ENCODE results near the gene ZNF845.
"Not testable (repeated sequence)": the region's sequence is repeated elsewhere in the genome, so short reads cannot be mapped to it uniquely, and the experiment has no call there.

The ZNF845 gene

DNA sequence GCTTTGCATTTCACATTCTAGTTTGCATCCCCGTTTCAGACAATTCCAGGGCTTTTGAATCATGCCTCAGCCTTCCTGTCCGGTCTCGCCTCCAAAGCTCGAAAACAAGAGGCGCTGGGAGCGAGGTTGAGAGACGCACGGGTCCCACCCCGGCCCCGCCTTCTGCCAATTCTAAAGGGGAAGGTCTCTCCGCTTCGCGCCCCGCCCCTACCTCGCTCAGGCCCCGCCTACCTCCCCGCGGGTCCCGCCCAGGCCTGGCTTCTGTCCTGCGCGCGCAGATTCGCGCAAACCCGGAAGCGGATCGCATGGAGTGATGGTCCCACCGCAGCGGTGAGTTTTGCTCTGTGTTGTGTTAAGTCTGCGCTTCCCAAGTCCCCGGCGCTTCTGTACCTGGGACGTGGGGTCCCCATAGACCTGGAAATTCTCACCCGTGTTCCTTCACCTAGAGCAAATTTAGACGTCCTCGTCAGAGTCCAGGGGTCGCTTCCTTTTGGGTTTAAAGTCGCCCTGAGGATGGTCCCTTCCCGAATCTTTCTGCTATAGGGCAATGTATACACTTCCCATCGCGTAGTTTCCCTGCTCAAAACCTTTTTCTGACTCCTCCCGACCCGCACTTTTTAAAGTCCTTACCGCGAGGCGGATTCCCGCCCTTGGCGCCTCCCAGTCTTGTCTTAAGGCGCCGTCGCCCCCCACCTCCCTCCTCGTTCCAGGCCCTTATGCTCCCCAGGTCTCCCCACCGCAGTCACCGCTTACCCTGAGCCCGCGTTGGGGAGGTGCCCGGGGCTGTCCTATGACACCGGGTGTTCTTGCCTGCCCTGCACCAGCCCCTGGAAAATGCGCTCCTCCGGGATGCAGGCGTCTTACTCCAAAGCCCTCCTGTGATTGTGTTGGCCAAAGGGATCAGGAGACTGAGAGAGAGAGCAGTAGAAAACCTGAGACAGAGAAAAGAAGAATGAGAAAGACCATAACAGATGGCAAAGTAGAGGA is at the start of gene ZNF845:
Gene ZNF845, plus strand, starts transcription at position 287 of the 987 bp plus-strand sequence. CDS start 7,559 bp downstream, outside the sequence.
- peak; percentile 81 for DNase-seq

DNA sequence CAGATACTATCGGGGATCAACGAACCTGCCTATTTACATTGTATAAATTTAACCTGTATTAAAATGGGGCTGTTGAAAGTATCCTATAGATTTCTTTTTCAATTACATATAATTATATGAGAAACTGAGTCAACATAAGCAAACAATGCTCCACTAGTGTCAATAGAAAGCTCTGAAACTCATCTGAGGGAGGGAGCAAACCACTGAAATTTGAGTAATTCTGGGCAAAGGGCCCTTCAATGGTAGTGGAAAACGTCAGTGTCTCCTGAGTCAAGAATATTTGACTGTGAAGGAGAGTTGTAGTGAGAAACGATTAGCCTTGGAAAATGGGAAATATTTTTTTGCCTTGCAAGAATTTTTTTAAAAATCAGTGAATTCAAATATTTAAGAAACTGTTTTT is 48.5 kb upstream of the ZNF845 start:
- no peak for DNase-seq

DNA sequence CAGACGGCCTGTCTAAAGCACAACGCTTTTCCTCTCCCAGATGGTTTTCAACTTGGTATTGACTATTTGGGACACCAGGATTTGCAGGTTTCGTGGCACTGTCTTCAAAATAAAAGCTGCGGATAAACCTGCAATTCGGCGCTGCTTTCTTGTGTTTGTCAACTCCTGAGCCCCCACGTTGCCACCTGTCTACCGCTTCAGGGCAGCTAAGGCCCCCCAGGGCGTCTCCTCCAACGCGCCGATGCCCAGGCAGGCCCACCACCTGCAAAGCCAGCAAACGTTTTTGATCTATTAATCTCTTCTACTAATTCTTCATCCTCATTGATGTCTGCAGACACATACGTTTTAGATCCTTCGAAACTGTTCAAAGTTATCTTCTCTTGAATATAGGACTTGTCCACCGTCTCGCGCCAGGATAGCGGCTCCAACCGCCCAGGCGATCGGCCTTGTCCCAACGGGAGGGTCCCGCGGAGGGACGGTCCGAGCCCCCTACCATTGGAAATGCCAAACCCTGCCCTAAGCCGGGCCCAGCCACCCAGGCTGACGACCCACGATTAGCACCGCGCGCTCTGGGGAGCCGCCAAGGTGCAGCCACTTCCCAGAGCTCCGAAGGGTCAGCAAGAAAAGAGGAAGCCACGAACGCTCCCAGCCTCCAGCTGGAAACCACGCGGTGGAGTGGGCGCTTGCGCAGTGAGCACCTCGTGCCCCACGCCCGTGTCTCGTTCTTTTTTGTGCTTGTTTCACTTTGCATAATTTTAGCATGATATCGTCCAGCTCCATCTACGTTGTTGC is 42.6 kb upstream of the ZNF845 start:
- DNase-seq = no peak

DNA sequence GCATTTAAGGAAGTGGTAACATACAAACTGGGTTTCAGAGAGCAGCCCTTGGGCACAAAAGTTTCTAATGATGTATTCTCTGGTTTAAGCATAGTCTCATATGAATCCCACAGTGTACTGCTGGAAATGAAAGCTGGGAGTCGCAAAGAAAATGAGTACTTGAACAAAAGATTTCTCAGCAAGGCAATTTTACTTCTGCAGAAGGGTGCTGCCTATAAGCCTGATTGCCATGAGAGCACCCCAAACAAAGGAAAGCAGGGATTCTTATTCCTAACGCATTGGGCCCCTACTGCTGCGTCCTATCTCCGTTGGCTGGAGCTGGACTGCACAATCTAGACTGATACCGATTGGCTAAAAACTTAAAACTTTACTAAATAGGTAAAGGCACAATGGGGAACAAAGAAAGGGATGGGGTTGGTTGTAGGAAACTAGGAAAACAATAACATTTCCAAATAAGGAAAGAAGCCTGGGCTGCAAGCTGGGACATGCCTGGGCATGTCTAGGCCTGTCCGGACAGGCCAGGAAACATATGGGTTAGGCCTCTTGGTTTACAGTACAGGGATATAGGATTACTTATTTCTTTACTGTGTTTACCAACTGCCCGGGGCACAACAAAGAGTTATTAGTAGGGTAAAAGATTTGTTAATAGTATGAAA is 38.6 kb upstream of the ZNF845 start:
- DNase-seq = no peak

DNA sequence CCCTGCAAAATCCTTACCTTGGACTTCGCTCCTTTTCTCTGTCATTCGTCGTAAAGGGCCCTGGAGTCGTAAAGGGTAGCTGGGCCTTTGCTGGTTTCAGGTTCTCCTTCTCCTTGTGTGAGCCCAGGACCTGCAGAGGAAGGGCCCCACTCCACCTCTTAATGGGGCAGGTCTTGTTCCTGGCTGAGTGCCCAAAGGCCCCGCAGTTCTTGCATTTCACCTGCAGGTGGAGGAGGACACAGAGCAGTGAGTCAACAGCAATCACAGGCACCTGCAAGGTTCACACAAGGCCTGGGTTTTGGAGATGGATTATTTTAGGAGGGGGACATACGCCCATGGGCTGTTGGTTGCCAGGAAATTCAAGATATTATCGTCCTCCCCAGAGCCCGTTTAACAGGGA is 32.2 kb upstream of the ZNF845 start:
- not testable (repeated sequence) for DNase-seq

DNA sequence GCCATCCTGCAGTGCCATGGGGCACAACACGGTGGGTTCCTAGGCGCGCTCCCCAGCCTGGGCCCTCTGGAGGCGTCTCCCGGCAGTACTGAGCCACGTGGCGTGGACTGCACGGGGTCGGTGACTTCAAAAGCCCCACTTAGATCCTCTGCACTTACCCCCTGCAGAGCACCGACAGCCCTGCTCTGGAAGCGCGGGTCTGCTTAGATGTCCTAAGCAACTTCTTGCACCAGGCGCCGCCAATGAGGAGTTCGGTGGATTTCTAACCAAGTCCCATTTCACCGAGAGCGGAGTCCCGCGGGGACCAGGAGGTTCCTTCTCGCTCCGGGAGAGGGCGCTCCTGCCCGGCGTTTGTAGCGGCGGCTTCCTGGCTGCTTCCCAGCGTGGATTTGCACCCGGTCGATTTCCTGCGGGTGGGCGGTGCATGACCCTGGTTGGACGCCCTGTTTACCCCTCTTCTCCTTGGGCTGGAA is 25.2 kb upstream of the ZNF845 start:
- DNase-seq = peak; percentile 19

DNA sequence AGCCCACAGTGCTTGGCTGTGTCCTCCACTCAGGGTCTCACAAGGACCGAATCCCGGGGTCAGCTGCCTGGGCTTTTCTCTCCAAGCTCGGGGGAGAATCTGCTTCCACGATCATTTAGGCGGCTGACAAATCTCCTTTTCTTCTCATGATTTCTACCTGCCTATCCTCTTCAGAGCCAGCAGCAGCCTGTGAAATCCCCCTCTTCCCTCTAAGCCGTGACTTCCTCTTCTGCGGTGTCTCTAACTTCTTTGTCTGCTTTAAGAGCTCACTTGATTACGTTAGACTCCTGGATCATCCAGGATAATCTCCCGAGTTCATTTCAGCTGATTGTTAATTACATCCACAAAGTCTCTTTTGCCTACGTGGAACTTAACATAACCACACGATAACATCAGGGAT is 22.5 kb upstream of the ZNF845 start:
- DNase-seq = no peak

DNA sequence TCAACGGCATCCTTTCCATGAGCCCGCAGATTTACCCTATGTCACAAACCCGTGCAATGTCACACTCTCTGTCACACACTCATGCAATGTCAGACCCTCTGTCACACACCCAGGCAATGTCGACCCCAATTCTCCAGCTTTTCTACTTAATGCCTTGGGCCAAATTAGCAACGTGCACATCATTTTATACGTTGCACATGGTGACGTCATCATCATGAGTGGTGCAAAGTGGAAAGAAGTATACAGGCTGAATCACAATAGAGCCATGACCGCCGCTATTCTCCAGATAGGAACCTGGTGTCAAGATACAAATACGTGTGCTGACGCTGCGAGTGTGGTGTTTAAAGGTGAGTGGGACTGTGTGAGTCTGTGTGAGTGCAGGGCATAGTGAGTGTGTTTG is 21.7 kb upstream of the ZNF845 start:
- no peak for DNase-seq

DNA sequence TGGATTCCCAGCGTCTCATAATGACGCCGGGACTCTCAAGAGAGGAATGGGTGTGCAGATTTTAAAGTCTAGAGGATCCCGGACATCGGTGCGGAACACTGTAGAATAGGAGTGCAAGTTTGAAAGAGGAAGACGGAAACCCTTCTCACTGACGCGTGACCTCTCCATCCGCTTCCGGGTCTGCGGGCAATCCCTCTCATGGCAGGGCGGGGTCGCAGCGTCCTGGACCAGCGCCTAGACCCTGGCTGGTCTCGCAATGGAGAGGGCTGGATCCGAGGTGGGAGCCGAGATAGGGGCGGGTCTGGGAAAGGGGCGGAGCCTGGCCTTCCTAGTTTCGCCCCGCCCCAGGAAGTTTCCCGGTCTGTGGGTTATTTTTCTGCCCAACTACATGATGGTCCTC is 4.6 kb upstream of the ZNF845 start:
- DNase-seq = no peak

DNA sequence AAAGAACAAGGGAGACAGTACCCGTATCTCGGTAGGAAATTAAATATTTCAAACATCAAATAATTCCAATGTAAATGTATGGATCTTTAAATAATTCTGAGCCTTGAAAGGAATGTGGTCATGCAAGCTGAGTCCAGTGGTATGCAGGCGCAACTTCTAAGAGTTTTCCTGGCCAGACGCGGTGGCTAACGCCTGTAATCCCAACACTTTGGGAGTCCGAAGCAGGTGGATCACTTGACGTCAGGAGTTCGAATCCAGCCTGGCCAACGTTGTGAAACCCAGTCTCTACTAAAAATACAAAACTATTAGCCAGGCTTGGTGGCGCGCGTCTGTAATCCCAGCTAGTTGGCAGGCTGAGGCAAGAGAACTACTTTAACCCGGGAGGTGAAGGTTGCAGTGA is 1.1 kb upstream of the ZNF845 start:
- no peak for DNase-seq

DNA sequence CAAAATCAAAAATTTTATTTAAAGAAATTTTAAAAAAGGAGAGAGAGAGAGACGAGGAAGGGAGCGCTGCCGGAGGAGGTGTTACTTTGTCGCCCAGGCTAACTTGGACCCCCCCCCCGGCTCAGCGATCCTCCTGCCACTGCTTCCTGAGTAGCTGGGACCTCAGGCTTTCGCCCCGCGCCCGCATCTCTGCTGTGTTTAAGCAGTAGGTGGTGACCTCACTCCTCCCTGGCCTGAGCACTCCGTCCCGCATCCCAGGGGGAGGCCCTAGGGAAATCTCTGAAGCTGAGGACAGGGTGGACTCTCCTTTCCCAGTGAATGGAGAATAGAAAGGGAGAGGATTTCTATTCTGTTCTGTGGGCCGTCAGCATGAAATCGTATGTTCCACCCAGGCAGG is 485 bp upstream of the ZNF845 start:
- DNase-seq = no peak

DNA sequence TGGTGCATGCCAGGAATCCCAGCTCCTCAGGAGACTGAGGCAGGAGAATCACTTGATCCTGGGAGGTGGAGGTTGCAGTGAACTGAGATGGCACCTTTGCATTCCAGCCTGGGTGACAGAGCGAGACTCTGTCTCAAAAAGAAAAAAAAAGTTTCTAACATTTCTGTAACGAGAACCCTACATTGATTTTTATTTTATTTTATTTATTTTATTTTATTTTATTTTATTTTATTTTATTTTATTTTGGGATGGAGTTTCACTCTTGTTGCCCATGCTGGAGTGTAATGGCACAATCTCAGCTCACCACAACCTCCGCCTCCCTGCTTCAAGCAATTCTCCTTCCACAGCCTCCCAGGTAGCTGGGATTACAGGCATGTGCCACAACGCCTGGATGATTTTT is 10.9 kb downstream of the ZNF845 start:
- DNase-seq = not testable (repeated sequence)

DNA sequence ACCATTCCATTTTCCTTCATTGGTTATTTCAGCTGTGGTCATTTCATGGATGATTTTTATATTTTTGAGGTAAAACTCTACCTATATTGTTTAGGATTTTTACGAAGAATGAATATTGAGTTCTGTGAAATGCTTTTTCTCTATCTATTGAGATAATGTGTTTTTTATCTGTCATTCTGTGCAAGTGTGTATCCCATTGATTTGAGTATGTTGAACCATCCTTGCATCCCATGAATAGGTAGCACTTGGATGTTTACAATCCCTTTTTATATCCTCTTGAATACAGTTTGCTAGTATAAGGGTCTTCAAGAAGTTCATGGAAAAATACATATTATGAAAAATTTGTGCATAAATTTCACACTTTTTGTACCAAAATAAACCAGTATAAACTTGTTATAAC is 22.2 kb downstream of the ZNF845 start:
- DNase-seq = no peak

DNA sequence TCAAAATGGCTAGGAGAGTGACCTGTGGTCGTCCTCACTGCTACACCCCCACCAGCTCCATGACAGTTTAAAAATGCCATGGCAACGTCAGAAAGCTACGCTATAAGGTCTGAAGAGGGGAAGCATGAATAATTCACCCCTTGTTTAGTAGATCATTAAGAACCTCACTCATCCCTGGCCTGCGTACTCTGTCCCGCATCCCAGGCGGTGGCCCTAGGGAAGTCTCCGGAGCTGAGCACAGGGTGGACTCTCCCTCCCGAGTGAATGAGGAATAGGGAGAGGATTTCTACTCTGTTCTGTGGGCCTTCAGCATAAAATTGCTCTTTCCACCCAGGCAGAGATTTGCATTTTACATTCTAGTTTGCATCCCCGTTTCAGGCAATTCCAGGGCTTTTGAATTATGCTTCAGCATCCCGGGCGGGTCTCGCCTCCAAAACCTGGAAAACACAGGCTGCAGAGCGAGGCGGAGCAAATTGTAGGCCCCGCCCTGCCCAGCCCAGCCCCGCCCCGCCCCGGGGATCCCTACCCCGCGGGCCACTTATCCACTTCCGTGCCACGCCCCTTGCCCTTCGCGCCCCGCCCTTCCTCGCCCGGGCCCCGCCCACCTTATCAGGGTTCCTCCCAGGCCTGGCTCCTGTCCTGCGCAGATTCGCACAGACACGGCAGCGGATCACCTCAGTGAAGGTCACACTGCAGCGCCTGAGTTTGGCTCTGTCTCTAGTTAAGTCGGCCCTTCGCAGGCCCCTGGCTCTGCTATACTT is 24.5 kb downstream of the ZNF845 start:
- no peak for DNase-seq

DNA sequence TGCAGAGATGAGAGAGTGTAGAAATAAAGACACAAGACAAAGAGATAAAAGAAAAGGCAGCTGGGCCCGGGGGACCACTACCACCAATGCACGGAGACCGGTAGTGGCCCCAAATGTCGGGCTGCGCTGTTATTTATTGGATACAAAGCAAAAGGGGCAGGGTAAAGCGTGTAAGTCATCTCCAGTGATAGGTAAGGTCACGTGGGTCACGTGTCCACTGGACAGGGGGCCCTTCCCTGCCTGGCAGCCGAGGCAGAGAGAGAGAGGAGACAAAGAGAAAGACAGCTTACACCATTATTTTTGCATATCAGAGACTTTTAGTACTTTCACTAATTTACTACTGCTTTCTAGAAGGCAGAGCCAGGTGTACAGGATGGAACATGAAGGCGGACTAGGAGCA is 26.5 kb downstream of the ZNF845 start:
- DNase-seq = not testable (repeated sequence)

DNA sequence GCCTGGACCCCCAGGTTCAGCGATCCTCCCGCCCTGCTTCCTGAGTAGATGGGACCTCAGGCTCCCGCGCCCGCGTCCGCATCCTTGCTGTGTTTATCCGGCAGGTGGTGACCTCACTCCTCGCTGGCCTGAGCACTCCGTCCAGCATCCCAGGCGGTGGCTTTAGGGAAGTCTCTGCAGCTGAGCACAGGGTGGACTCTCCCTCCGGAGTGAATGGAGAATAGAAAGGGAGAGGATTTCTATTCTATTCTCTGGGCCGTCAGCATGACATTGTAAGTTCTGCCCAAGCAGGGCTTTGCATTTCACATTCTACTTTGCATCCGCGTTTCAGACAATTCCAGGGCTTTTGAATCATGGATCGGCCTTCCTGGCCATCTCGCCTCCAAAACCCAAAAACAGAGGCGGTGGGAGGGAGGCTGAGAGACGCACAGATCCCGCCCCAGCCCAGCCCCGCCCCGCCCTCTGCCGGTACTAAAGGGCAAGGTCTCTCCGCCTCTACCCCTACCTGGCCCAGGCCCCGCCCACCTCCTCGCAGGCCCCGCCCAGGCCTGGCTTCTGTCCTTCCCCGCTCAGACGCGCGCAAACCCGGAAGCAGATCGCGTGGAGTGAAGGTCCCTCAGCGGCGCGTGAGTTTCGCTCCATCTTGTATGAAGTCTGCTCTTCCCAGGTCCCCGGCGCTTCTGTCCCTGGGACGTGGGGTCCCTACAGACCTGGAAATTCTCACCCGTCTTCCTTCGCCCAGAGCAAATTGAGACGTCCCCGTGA is 31.8 kb downstream of the ZNF845 start, which contains the start of gene ZNF525:
Gene ZNF525, plus strand, starts transcription at position 572 of the 765 bp plus-strand sequence. CDS start 6,577 bp downstream, outside the sequence.
- peak; percentile 89 for DNase-seq

DNA sequence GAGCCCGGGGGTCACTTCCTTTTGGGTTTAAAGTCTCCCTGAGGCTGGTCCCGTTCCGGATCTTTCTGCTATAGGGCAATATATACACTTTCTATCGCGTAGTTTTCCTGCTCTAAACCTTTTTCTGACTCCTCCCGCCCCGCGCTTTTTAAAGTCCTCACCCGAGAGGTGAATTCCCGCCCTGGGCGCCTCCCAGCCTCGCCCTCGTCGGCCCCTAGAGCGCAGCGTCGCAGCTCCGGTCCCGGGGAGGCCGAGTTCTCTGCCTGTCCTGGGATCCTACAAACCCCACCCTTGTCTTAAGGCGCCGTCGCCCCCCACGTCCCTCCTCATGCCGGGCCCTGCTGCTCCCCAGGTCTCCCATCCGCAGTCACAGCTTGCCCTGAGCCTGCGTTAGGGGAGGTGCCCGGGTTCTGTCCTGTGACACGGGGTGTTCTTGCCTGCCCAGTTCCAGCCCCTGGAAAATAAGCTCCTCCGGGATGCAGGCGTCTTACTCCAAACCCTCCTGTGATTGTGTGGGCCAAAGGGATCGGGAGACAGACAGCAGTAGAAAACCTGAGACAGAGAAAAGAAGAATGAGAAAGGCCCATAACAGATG is 32.4 kb downstream of the ZNF845 start:
- no peak for DNase-seq

DNA sequence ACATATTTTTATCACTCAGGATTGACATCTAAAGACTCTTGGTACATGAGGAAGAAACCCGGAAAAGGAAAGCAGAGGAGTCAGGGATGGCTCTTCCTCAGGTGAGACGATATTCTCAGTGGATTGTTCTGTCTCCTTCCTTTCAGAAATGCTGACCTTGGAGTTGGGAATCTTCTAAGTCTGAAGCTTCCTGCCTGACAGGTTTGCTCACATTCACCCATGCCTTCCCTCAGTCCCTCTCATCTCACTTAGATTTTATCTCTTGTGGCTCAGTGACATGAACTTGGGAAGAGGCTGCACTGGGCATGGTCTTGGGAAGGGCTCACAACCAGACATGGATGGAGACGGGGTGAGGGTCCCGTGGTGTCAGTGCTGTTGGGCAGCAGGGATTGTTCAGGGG is 38.6 kb downstream of the ZNF845 start:
- no peak for DNase-seq

DNA sequence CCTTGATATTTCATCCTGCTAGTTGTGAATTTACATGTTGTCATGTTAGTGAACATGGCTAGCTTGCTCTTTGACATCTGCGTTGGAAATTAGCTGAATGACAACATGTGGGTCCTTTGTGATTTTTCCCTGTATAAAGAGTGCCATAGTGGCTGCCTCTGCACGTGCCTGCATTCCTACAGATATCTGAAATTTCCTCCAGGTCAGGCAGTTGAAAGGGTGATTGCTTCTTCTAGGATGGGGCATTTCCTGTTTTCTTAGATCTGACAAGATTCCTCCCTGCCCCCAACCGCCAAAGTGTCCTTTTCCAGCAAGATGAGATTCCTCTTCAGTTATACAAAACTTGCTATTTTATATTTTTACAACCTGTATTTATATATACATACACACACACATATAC is 40.7 kb downstream of the ZNF845 start:
- DNase-seq = no peak

DNA sequence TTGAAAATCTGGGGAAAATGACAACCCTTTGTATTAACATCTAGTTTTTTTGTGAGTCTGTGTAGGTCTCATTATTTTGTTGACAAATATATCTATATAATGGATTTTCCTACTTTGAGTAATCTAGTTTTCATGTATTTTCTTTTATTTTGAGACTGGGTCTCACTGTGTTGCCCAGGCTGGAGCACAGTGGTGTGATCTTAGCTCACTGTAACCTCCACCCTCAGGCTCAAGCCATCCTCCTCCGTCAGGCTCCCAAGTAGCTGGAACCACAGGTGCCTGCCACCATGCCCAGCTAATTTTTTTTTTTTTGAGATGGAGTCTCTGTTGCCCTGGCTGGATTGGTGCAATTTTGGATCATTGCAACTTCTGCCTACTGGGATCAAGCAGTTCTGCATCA is 41.2 kb downstream of the ZNF845 start:
- no peak for DNase-seq

DNA sequence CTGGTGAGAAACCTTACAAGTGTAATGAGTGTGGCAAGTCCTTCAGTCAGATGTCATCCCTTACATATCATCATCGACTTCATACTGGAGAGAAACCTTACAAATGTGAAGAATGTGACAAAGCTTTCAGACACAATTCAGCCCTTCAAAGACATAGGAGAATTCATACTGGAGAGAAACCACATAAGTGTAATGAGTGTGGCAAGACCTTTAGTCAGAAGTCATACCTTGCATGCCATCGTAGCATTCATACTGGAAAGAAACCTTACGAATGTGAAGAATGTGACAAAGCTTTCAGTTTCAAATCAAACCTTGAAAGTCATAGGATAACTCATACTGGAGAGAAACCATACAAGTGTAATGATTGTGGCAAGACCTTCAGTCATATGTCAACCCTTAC is 47.8 kb downstream of the ZNF845 start:
- DNase-seq = no peak
